HEK293T (cell line): ENCODE measurements around the gene NMUR1.
"Not testable (repeated sequence)": the region's sequence is repeated elsewhere in the genome, so short reads cannot be mapped to it uniquely, and the experiment has no call there.

Source experiments
- CTCF ChIA-PET: fragments of 350-600 bp; formaldehyde crosslinking; extraction: SDS; loops from one replicate; lab custom pipeline; 2021; ENCODE audit warnings: antibody characterized with exemption, inconsistent platforms; lab: Yijun Ruan, JAX
- POLR2A ChIA-PET: fragments of 350-600 bp; formaldehyde crosslinking; extraction: SDS; loops from one replicate; lab custom pipeline; 2020; ENCODE audit warnings: antibody characterized with exemption, inconsistent platforms; lab: Yijun Ruan, JAX
- DNase-seq: peaks from one replicate; pipeline ENCODE4 v3.0.0; 2012; ENCODE audit warnings: mixed read lengths; ENCODE audit errors: extremely low spot score
- ARNT ChIP-seq: fragments of 450-650 bp; IDR thresholded peaks from 2 replicates; pipeline ENCODE4 v1.6.1; 2017; ENCODE audit warnings: mild to moderate bottlenecking
- BHLHE40 ChIP-seq: fragments of 450-650 bp; IDR thresholded peaks from 2 replicates; pipeline ENCODE4 v1.6.1; 2016; ENCODE audit warnings: mild to moderate bottlenecking, moderate library complexity, borderline replicate concordance
- CTBP1 ChIP-seq: fragments of 450-650 bp; IDR thresholded peaks from 2 replicates; pipeline ENCODE4 v1.6.1; 2016; ENCODE audit warnings: borderline replicate concordance
- ELF4 ChIP-seq: fragments of 450-650 bp; IDR thresholded peaks from 2 replicates; pipeline ENCODE4 v1.6.1; 2017; ENCODE audit warnings: antibody characterized with exemption
- FOXA1 ChIP-seq: fragments of 450-650 bp; IDR thresholded peaks from 2 replicates; pipeline ENCODE4 v1.6.1; 2016; ENCODE audit warnings: mild to moderate bottlenecking
- FOXK2 ChIP-seq: fragments of 450-650 bp; IDR thresholded peaks from 2 replicates; pipeline ENCODE4 v1.6.1; 2016; ENCODE audit warnings: mild to moderate bottlenecking
- FOXM1 ChIP-seq: fragments of 450-650 bp; IDR thresholded peaks from 2 replicates; pipeline ENCODE4 v1.6.1; 2017; ENCODE audit warnings: mild to moderate bottlenecking, borderline replicate concordance
- HDGF ChIP-seq: fragments of 450-650 bp; IDR thresholded peaks from 2 replicates; pipeline ENCODE4 v1.6.1; 2017; ENCODE audit warnings: antibody characterized with exemption, borderline replicate concordance
- L3MBTL2 ChIP-seq: fragments of 450-650 bp; conservative IDR thresholded peaks from 2 replicates; pipeline ENCODE4 v1.6.1; 2016; ENCODE audit warnings: mild to moderate bottlenecking
- LEF1 ChIP-seq: fragments of 450-650 bp; IDR thresholded peaks from 2 replicates; pipeline ENCODE4 v1.6.1; 2017; ENCODE audit warnings: mild to moderate bottlenecking, borderline replicate concordance
- NFRKB ChIP-seq: fragments of 450-650 bp; IDR thresholded peaks from 2 replicates; pipeline ENCODE4 v1.6.1; 2016; ENCODE audit warnings: mild to moderate bottlenecking, moderate library complexity
- PKNOX1 ChIP-seq: fragments of 450-650 bp; IDR thresholded peaks from 2 replicates; pipeline ENCODE4 v1.6.1; 2016
- SP1 ChIP-seq: fragments of 450-650 bp; IDR thresholded peaks from 2 replicates; pipeline ENCODE4 v1.6.1; 2017
- SUZ12 ChIP-seq: fragments of 450-650 bp; IDR thresholded peaks from 2 replicates; pipeline ENCODE4 v1.6.1; 2016; ENCODE audit warnings: mild to moderate bottlenecking
- TARDBP ChIP-seq: fragments of 450-650 bp; IDR thresholded peaks from 2 replicates; pipeline ENCODE4 v1.6.1; 2016
- ZNF384 ChIP-seq: fragments of 450-650 bp; IDR thresholded peaks from 2 replicates; pipeline ENCODE4 v1.6.1; 2016

The NMUR1 gene

DNA sequence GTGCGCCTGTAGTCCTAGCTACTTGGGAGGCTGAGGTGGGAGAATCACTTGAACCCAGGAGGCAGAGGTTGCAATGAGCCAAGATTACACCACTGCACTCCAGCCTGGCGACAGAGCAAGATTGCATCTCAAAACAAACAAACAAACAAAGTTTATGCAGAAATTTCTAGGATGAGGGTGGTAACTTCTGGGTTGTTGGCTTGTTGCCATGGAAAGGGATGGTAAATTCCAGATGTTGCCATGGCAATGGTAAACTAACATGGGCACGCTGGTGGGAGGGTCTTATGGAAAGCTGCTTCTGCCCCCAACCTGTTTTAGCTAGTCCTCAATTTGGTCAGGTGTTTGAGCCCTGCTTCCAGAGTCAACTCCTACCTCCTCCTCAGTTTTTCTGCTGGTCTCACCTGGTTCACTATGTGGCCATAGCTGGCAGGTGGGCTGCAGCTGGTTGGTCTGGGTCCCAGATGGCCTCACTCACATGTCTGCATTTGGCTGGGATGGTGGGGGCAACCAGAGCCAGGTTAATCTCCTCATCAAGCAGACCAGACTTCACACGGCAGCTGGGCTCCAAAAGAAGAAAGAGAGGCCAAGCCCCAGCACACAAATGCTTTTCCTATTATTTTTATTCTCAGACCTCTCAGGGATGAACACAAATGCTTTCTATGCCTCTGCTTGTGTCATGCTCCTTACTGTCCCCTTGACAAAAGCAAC, 35.8 kb upstream of the NMUR1 start:
- CTCF ChIA-PET: interaction anchor here (1.3 kb wide), 1 partner anchor 107 kb away, joined by 4 read pairs; no protein-coding TSS in a partner anchor
- no peak for DNase-seq
- POLR2A ChIA-PET: no interaction called here
- TF ChIP-seq SUZ12 (no peak), NFRKB (no peak), BHLHE40 (no peak), TARDBP (no peak), SP1 (no peak), HDGF (no peak), ARNT (no peak), CTBP1 (no peak), FOXA1 (no peak), LEF1 (no peak), ZNF384 (no peak), L3MBTL2 (no peak), PKNOX1 (no peak), FOXM1 (no peak)

GRCh38 chr2:231563378-231563961, 33.2 kb upstream of the NMUR1 start:
- ChIA-PET CTCF (interaction anchor here (0.5 to 1.7 kb wide), 10 partner anchors 10 to 150 kb away, joined by 3 to 11 read pairs (median 3); no protein-coding TSS in a partner anchor), POLR2A (interaction anchor here (0.9 to 1.0 kb wide), 2 partner anchors 79 to 98 kb away, joined by 3 to 4 read pairs; partner anchors contain the start of gene NCL)
- peak; percentile 72 for DNase-seq
- no peak for TF ChIP-seq SP1
- TF ChIP-seq PKNOX1: no peak
- TF ChIP-seq TARDBP: no peak
- no peak for TF ChIP-seq FOXK2
- no peak for TF ChIP-seq CTBP1
- no peak for TF ChIP-seq FOXM1
- no peak for TF ChIP-seq LEF1
- TF ChIP-seq FOXA1: no peak
- no peak for TF ChIP-seq ARNT

DNA sequence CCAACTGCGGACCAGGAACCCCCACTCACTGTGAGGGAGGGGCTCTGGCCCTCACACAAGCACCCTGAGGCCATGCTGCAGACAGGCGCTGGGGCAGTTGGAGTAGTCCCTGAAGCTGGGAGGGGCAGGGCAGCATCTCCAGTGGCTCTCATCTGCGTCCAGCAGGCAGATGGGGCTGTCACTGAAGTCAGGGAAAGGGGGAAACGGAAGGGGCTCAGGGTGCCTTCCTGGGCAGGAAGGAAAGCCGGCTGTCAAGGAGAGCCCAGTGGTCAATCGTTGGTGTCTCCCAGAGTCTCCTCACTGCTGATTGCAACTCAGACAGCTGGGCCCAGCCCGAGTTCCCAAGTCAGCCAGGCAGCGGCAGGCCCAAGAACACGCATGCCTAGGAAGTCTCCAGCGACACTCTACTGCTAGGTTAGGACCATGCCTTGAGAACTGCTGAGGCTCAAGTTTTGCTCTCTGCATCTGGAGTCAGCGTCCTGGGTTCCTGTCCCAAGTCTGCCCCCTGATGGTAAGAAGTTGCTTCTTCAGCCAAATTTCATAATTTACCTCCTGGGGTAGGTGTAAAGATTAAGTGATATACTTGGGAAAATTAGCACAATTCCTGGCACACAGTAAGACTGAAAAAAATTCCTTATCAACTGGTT, 27.4 kb upstream of the NMUR1 start:
- peak; percentile 86 for DNase-seq
- POLR2A ChIA-PET: no interaction called here
- TF ChIP-seq BHLHE40 (no peak), FOXM1 (no peak), FOXA1 (no peak), HDGF (no peak), TARDBP (no peak), PKNOX1 (no peak), LEF1 (no peak), L3MBTL2 (no peak)
- CTCF ChIA-PET: interaction anchor here (0.6 to 1.6 kb wide), 5 partner anchors 12 to 43 kb away, joined by 3 to 5 read pairs (median 3); no protein-coding TSS in a partner anchor

DNA sequence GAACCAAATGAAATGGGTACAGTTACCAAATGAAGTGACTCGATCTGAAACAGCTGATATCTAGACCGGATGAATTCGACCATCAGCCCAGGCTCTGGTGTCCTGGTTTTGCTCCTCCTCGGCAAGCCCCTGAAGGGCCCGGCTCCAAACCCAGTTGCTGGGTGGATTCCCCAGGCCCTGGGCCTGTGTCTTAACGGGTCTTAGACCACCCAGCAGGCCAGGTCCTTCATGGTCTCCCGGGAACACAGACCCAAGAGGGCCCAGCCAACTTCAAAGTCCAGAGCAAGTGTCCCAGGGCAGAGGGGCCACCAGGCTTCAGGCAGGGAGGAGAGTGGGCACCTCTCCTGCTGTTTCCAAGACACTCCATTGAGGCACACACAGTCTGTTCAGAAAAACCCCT, 26.7 kb upstream of the NMUR1 start:
- CTCF ChIA-PET: no interaction called here

DNA sequence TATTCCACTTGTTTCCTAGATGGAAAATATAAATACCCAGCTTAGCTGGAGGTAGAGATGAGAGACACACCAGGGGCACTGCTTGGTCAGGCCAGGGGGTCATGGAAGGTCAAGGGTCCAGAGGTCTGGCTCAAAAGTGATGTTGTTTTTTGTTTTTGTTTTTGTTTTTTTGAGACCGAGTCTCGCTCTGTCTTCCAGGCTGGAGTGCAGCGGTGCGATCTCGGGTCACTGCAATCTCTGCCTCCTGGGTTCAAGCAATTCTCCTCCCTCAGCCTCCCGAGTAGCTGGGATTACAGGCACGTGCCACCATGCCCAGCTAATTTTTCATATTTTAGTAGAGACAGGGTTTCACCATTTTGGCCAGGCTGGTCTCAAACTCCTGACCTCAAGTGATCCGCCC, 26.3 kb upstream of the NMUR1 start:
- POLR2A ChIA-PET: interaction anchor here (1.6 kb wide), 1 partner anchor 92 kb away, joined by 6 read pairs; the partner anchor contains the start of gene NCL
- CTCF ChIA-PET: interaction anchor here (0.6 kb wide), 1 partner anchor 90 kb away, joined by 3 read pairs; no protein-coding TSS in a partner anchor

More for the DNA sequence above, 26.7 kb upstream of the NMUR1 start:
- no peak for TF ChIP-seq CTBP1
- TF ChIP-seq L3MBTL2: no peak
- TF ChIP-seq BHLHE40: no peak
- no peak for TF ChIP-seq TARDBP
- TF ChIP-seq SP1: no peak
- no peak for TF ChIP-seq ZNF384
- no peak for TF ChIP-seq HDGF
- TF ChIP-seq FOXA1: no peak
- TF ChIP-seq PKNOX1: no peak
- no peak for TF ChIP-seq NFRKB
- no peak for TF ChIP-seq FOXK2
- no peak for TF ChIP-seq LEF1
- no peak for TF ChIP-seq ARNT
- no peak for TF ChIP-seq FOXM1
- TF ChIP-seq ELF4: no peak
- DNase-seq: no peak
- POLR2A ChIA-PET: interaction anchor here (1.6 kb wide), 1 partner anchor 92 kb away, joined by 6 read pairs; the partner anchor contains the start of gene NCL

More for the DNA sequence above, 26.3 kb upstream of the NMUR1 start:
- not testable (repeated sequence) for DNase-seq
